Skin epidermis (tissue), 12 donors: Measurements from ENCODE around the gene DGKI.

Experiments used
- H3K27ac ChIP-seq, 21 experiments: fragments of 200-600 bp; sonication (generic) in 11 of 21; one replicate each; pipeline ENCODE4 v1.5.0; 2020; ENCODE audit warnings: mild to moderate bottlenecking in 3 of 21, inconsistent platforms in 2 of 21, moderate library complexity in 2 of 21
- H3K4me3 ChIP-seq, 7 experiments: fragments of 200-600 bp; sonication (generic) in 2 of 7; one replicate each; pipeline ENCODE4 v1.5.0; 2020; ENCODE audit warnings: inconsistent platforms in 2 of 7, mild to moderate bottlenecking in 2 of 7, moderate library complexity in 1 of 7

Gene DGKI

GRCh38 chr7:137411446-137411845 is 435.3 kb downstream of the DGKI start:
- no peak overlapping the region for H3K27ac ChIP-seq
- no peak overlapping the region for H3K4me3 ChIP-seq

DNA sequence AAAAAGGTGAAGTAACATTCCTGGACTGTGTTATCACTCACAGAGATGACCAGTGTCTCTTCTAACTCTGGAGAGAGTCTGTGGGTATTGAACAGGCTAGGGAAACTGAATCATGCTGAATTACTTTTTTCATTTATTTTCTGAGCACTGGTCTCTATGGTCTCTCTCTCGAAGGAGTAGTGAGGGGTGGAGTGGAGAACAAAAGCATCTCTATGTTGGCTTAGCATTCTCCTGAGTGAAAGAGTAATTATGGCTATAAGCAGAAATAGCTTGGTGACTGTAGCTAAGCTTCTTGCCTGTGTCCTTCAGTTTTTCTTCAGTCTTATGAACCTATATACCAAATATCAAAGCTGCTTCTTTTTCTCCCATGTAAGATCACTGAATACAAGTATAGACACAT is 438.6 kb downstream of the DGKI start:
- Histone ChIP-seq H3K27ac (no peak overlapping the region), H3K4me3 (no peak overlapping the region)

GRCh38 chr7:137407078-137407477 is 439.7 kb downstream of the DGKI start:
- Histone ChIP-seq H3K4me3 (no peak overlapping the region), H3K27ac (no peak overlapping the region)

DNA sequence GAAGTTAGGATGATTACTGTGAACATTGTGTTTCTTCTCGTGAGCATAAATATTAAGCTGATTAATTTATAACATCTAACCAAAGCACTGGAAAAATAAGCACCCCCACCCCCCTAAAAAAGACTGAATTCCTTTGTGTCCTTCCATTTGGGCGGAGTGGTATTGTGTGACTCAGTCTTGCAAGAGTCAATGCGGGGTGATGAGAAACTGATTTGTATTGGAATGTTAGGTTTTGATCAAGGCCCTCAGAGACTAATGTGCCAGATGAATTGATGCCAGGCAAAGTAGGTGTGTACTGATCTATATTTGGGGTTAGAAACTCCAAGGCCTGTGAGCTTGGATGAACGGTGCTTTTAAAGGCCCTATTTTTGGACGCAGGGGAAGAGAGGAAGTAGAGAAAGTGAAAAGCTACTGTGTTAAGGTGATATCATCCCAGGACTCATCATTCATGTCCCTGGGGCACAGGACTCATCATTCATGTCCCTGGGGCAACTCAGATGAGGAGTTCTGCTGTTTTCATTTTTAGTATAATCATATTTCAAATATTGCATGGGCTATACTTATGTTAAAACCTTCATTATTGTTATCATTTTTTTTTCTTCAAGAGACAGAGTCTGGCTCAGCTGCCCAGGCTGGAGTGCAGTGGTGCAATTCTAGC is 442.0 kb downstream of the DGKI start:
- Histone ChIP-seq H3K27ac (no peak overlapping the region), H3K4me3 (no peak overlapping the region)

DNA sequence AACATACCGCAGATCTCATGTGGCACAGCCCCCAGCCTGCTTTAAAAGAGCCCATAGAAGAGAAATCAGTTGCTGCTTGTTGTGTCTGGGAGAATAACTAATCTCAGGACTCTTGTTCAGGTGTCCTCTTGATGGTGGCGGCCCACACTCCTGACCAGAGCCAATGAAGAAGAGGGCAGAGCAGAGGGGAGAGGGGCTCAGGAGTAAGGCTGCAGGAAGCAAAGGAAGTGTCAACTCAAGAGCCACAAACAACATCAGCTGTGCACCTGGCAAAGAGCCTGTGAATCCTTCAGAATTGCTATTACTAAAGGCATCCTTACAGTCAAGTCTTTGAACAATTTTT is 443.4 kb downstream of the DGKI start:
- H3K4me3 ChIP-seq: no peak overlapping the region
- no peak overlapping the region for H3K27ac ChIP-seq

DNA sequence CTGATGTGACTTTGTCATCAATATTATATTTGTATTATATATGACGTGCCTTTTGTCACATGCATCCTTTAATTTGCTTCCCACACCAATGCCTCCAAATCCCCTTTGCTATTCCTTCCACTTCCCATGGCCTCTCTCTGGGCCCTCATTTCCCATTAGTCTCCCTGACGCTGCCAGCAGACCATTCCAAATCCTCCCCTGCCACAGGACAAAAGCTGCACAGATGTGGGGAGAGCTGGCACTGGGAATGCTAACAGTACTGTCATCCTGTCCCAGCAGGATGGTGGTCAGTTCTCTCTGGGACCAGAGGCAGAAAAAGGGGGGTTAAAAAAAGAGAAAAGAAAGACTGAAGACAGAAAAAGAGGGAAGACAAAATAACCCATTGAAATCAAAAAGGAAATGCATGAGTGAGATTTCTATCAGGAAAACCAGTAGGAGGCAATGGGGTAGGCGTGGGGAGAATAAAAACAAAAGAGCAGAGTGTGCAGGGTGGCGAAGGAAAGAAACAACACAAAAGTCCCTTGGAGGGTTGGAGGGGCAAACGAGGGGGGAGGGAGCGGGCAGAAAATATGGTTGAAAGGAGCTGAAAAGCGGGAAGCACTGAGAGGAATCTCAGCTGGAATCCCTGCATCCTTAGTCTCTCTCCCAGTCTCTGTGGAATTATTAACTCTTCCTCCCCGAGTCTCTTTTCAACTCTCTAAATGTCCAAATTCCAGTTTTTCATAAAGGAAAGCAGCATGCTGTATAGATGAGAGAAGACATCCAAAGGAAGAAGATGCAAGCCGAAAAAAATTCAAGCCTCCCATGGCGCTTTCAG is 444.0 kb downstream of the DGKI start:
- no peak overlapping the region for H3K27ac ChIP-seq

DNA sequence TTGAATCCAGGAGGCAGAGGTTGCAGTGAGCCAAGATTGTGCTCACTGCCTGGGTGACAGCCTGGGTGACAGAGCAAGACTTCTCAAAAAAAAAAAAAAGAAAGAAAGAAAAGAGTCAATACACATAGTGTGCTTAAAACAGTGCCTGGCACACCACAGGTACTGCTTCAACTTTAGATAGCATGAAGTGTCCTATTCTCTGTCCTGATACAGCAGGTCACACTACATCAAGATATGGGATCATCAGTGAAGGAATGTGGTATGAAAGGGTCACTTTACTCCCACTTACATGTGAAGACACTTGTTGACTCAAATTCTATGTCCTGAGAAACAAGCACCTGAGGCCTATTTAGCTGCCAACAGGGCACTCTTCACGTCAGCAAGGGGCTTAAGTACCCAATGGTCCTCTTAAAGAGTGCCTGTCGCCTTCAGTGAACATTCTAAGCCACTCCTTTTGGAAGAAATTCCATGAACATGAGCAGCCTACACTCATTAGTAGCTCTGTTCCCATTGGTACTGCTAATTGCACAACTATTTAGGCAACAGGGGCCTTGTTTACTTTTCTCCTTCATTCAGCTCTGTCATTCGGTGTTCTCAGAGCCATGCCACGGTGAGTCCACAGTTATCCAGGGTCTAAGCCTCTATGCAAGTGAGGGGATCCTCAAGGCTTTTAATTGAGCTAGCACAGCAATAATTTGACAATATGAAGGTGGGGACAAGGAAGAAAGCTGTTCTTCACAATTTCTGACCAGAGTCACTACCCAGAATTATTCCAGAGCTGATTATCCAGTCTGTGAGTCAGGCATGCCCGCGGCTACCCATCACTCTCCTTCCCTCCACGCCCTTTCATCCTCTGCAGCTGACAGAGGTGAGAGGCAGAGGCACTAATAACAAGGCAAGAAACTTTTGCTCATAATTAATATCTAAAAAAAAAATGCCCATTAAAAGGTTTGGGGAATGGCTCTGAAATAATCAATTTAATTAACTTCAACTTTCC is 446.6 kb downstream of the DGKI start:
- Histone ChIP-seq H3K4me3 (no peak overlapping the region), H3K27ac (no peak overlapping the region)

More for the DNA sequence above, 444.0 kb downstream of the DGKI start:
- H3K4me3 ChIP-seq: no peak overlapping the region

- H3K27ac ChIP-seq: no peak overlapping the region
- no peak overlapping the region for H3K4me3 ChIP-seq
Observed at GRCh38 chr7:137396051-137396450, 450.7 kb downstream of the DGKI start.

DNA sequence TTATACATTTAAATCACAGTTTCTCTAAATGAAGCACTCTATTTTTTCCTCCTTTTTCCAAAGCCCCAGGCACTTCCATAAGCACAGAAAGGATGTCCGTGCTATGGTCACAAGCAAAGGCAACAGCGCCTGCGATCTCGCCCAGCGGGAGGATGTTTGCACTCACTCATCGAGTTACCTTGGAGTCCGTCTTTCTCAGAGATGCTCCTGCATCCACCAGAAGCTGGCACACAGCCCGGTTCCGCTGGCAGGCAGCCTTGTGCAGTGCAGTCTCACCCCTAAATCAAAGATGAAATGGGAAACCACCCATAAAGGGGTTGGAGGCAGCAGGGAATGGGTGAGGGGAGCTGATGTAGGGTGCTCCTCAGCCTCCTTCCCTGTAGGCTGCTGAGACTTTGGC is 451.4 kb downstream of the DGKI start:
- Histone ChIP-seq H3K27ac (no peak overlapping the region), H3K4me3 (no peak overlapping the region)

DNA sequence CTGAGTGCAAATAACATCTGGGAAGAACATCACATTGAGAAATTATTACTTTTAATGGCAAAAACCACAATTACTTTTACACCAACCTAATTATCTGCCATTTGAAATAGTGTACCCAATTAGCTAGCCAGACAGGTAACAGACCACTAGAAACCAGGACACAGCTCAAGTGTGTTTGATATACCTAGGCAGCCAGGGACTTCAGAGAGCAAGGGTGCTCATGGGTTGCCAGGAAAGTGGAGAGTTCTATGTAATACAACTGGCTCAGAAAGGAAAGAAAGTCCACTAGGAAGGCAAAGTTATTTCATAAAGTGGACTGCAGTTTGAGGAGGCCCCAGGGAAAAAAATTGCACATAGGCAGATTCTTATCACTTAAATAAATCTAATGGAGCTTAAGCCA is 453.2 kb downstream of the DGKI start:
- Histone ChIP-seq H3K4me3 (no peak overlapping the region), H3K27ac (no peak overlapping the region)

- no peak overlapping the region for H3K4me3 ChIP-seq
- H3K27ac ChIP-seq: no peak overlapping the region
Observed at GRCh38 chr7:137390076-137390475, 456.7 kb downstream of the DGKI start.

- H3K27ac ChIP-seq: no peak overlapping the region
- no peak overlapping the region for H3K4me3 ChIP-seq
Observed at GRCh38 chr7:137388916-137389315, 457.9 kb downstream of the DGKI start.

DNA sequence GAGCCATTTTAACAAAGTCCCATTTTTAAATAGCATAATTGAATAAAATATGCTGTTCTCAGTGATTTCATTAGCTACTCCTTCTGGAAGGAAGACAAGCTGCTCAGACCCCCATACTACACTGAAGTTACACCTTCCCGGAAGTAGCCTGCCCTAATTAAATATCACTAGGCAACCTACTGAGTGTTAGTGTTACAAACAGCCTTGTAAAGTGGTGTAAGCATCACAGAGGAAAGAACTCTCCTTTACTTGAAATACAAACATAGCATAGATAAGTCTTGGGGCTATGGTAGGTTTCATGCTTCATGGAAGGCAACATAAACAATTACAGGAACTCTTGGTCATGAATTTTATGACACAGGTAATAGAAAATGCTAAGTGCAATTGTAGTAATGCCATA is 459.8 kb downstream of the DGKI start:
- Histone ChIP-seq H3K27ac (no peak overlapping the region), H3K4me3 (no peak overlapping the region)

GRCh38 chr7:137381045-137381444 is 465.7 kb downstream of the DGKI start:
- H3K4me3 ChIP-seq: no peak overlapping the region
- H3K27ac ChIP-seq: no peak overlapping the region

DNA sequence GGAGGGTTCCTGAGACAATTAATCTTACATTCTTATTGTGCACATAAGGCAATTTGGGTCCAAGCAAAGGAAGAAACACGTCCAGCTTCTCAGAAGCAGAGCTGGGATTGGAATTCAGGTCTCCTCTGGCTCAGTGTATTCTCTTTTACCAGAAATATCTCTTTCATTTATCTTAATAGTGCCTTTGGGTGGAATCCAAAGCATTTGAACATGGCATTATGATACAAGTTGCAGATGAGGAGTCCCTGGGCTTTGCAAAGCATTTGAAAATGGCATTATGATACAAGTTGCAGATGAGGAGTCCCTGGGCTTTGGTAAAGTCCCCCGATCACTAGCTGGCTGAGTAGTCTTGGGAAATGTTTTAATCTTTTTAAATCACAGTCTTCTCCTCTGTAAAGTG is 473.3 kb downstream of the DGKI start:
- Histone ChIP-seq H3K4me3 (no peak overlapping the region), H3K27ac (no peak overlapping the region)

DNA sequence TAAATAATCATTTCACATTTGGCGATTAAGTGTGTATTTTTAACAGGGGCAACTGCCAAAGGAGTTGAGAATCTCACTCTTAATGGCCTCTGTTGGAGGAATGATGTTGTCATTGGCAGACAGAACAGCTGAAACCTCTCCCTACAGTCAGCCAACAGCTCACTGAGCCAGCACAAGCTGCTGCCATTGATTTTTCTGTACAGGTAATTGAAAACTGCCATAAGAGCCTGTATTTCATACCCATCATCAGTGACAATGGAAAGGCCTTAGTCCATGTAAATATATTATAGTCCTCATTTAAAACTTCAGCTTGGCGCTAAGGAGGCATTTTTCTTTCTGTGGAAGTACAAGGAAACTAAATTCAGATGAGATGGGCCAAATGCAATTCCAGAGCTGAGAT is 475.2 kb downstream of the DGKI start:
- Histone ChIP-seq H3K4me3 (no peak overlapping the region), H3K27ac (no peak overlapping the region)

DNA sequence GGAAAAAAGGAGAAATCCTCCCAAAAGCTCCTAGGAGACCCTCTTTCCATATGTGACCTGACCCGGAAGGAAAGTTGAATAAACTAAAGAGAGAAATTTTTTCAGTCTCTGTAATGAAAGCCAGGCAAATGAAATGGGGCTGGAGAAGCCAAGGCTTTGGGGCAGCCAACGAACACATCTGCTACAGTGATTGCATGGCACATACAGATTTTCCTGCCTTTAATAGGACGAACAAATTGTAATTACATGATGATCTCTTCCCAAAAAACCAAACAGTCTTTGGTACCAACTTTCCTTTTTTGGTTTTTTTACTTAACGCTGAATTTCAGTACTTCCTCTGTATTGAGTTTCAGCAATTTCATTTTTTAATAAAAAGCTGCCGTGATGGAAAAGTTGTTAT is 479.8 kb downstream of the DGKI start:
- no peak overlapping the region for H3K4me3 ChIP-seq
- H3K27ac ChIP-seq: no peak overlapping the region

DNA sequence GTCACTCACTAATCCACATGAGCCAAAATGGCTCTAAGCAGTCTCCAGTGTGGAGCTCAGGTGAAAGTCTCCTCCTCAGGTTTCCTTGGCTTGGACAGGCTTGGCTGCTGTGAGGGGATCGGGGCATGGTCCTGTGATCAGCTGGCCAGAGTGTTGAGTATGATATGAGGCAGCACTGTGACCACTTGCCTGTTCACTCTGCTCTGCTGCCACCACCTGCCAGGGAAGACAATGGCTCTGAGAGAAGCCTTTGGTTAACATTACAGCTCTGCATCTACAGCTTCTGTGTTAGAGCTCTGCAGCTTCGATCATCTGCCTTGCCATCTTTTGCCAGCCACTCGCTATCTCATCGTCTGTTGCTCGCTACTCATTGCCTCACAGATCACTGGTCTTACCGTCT is 483.1 kb downstream of the DGKI start:
- Histone ChIP-seq H3K27ac (no peak overlapping the region), H3K4me3 (no peak overlapping the region)

- Histone ChIP-seq H3K4me3 (no peak overlapping the region), H3K27ac (no peak overlapping the region)
Observed at GRCh38 chr7:137360087-137360679, 486.6 kb downstream of the DGKI start.

- H3K27ac ChIP-seq: no peak overlapping the region
- H3K4me3 ChIP-seq: no peak overlapping the region
Observed at GRCh38 chr7:137354961-137355360, 491.8 kb downstream of the DGKI start.
